T-helper 2 cell (primary cell): Measurements from ENCODE around the gene TRAPPC8.
"Not testable (repeated sequence)": the region's sequence is repeated elsewhere in the genome, so short reads cannot be mapped to it uniquely, and the experiment has no call there.

Experiments used
- DNase-seq, 5 experiments: peaks; one replicate each; pipeline versions ENCODE4 v3.0.0 to v3.0.0-alpha.2; 2012 to 2022
- total RNA-seq, 2 donors: gene quantifications; one replicate each; lab custom pipeline; 2026; lab: John Stamatoyannopoulos, UW

The TRAPPC8 gene, protein sequence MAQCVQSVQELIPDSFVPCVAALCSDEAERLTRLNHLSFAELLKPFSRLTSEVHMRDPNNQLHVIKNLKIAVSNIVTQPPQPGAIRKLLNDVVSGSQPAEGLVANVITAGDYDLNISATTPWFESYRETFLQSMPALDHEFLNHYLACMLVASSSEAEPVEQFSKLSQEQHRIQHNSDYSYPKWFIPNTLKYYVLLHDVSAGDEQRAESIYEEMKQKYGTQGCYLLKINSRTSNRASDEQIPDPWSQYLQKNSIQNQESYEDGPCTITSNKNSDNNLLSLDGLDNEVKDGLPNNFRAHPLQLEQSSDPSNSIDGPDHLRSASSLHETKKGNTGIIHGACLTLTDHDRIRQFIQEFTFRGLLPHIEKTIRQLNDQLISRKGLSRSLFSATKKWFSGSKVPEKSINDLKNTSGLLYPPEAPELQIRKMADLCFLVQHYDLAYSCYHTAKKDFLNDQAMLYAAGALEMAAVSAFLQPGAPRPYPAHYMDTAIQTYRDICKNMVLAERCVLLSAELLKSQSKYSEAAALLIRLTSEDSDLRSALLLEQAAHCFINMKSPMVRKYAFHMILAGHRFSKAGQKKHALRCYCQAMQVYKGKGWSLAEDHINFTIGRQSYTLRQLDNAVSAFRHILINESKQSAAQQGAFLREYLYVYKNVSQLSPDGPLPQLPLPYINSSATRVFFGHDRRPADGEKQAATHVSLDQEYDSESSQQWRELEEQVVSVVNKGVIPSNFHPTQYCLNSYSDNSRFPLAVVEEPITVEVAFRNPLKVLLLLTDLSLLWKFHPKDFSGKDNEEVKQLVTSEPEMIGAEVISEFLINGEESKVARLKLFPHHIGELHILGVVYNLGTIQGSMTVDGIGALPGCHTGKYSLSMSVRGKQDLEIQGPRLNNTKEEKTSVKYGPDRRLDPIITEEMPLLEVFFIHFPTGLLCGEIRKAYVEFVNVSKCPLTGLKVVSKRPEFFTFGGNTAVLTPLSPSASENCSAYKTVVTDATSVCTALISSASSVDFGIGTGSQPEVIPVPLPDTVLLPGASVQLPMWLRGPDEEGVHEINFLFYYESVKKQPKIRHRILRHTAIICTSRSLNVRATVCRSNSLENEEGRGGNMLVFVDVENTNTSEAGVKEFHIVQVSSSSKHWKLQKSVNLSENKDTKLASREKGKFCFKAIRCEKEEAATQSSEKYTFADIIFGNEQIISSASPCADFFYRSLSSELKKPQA (N-terminal part only)
- 73.3 to 121 reads per million in 2 donors for total RNA-seq

GRCh38 chr18:31942999-31943877 lies at the start of gene TRAPPC8:
TSS of gene TRAPPC8 (minus strand) at chr18:31943128. CDS start at chr18:31942764, 364 bp downstream.
- DNase-seq: peak; percentile 76 to 98 (median 89)

- peak in 1 of 5 experiments; percentile 12 for DNase-seq
Observed at GRCh38 chr18:31990823-31991222, 47.9 kb upstream of the TRAPPC8 start.

DNA sequence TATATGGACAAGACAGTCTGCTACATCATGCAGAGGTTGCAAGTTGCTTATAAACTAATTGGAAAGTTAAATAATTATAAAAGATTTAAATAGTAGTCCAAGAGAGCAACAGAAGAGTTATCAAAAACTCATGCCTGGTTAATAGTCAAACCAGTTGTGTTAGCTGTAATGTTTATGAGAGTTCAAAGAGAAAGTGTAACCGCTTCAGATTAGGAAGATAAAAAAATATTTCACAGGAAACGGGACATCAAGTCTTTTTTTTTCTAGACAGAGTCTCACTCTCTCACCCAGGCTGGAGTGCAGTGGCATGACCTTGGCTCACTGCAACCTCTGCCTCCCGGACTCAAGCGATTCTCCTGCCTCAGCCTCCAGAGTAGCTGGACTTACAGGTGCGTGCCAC lies 41.0 kb upstream of the TRAPPC8 start:
- DNase-seq: peak in 2 of 5 experiments; percentile 10 to 82

- DNase-seq: no peak
Observed at GRCh38 chr18:31983020-31983419, 40.1 kb upstream of the TRAPPC8 start.

GRCh38 chr18:31980863-31981262 lies 37.9 kb upstream of the TRAPPC8 start:
- DNase-seq: no peak

GRCh38 chr18:31979714-31980113 lies 36.8 kb upstream of the TRAPPC8 start:
- no peak for DNase-seq

DNA sequence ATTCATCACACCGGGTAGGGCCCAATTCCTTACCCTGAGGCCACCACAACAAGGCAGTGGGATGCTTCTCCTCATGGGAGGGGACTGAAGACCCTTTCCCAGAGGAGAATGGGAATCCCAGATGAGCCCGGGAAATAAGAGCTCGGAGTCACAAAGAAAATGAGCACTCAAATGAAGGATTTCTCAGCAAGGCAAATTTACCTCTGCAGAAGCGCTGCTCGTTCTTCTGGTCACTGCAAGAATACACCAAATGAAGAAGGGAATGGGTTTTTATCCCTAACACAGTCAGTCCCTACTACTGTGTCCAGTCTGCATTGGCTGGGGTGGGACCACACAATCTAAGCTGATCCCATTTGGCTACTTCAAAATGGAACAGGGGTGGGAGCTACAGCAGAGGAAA lies 35.7 kb upstream of the TRAPPC8 start:
- DNase-seq: no peak

DNA sequence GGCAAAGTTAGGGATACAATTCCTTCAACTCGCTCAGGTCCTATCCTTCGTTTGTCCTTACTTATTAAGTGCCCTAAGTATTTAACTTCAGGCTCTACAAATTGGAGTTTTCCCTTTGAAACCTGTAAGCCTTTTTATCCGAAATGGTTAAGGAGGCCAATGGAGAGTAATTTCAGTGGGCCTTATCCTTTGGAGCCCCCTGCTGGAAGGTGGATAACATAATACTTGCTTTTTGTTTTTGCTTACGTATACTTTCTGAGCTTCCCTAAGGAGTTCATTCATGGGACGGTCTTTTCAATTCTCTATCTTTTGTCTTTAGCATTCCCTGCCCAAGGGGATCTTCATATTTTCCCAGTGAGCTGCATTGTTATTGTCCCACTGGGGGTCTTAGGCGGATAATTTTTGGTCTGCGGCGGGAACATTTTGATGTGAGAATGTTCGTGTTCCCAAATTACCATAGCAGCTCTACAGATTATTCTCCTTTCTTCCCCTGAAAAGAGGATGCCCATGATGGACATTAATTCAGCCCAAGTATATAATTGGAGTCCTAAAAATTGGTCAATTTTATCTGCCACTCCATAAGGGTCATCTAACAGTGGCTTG lies 34.4 kb upstream of the TRAPPC8 start:
- peak in 3 of 5 experiments; percentile 7 to 45 (median 10) for DNase-seq

DNA sequence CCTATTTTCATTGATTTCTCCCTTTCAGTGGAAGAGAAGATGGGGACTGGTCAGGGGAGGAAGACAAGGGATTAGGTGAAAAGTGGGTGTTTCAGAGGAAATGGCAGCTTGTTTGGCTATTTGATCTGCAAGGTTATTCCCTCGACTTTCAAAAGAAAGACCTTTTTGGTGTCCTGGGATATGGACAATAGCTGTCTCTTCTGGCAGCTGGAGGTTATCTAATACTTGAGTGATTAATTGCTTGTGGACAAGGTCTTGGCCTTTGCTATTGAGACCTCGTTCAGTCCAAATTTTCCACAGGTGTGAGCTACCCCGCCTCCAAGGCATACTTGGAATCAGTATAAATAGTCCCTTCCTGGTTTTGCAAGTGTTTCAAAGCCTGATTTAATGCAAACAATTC lies 33.3 kb upstream of the TRAPPC8 start:
- no peak for DNase-seq

DNA sequence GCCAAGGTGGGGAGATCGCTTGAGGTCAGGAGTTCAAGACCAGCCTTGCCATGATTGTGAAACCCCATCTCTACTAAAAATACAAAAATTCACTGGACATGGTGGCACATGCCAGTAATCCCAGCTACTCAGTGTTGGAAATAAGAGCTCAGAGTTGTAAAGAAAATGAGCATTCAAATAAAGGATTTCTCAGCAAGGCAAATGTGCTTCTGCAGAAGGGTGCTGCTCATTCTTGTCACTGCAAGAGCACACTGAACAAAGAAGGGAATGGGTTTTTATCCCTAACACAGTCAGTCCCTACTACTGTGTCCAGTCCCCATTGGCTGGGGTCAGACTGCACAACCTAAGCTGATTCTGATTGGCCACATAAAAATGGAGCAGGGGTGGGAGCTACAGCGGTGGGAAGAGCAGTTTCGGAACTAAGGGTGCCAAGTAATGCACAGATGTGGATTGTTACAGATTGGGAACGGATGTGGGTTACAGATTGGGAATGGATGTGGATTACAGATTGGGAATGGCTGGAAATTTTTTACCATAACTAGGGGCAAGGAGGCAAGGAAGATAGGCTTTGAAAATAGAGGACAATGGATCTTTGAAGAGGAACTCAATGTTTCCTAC lies 31.1 kb upstream of the TRAPPC8 start:
- DNase-seq: peak in 1 of 5 experiments; percentile 26

DNA sequence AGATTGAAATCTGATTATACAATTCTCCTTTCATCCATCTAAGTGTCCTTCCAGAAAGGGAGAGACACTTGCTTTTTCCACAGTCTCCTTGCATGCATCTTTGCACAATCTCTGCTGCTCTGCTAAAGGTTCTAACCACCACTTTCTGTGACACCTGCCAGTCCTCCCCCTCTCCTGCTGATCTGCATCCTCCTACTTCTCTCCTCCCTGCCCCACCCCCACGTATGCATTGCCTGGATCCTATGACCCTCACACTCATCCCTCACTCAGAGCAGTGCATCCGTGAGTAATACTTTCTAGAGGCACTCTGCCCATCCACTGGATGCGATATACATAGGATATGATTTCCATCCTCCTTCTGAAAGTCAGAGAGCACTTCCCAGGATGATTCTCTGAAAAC lies 27.7 kb upstream of the TRAPPC8 start:
- no peak for DNase-seq

GRCh38 chr18:31965316-31965970 lies 22.5 kb upstream of the TRAPPC8 start:
- no peak for DNase-seq

DNA sequence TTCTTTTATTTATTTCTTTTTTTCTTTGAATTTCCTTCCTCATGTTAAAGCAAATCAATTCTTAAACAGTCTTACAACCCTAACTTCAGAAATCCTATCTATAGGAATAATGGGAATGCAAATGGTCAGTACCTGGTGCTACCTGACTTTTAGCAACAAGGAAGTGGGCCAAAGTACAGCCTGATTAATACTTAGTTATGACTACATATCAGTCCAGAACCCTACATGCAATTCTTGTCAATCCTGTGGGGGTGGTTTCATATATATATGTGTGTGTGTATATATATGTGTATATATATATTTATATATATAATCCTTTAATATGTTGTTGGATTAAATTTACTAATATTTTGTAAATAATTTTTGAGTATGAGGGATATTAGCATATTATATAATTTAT lies 14.8 kb upstream of the TRAPPC8 start:
- no peak for DNase-seq

- no peak for DNase-seq
Observed at GRCh38 chr18:31954349-31954748, 11.4 kb upstream of the TRAPPC8 start.

DNA sequence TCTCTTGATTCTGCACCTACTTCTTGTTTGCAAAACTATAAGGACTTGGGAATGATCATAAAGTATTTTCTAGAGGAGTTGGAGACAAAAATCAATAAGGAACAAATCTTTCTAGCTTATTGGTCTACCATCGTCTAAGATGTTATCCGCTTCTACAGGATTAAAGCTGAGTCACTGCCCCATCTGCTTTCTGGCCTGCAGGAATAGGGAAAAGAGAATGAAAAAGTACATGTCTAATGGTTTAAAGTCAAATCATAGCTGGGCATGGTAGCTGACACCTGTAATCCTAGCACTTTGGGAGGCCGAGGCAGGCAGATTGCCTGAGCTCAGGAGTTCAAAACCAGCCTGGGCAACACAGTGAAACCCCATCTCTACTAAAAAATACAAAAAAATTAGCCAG lies 10.8 kb upstream of the TRAPPC8 start:
- DNase-seq: not testable (repeated sequence)

DNA sequence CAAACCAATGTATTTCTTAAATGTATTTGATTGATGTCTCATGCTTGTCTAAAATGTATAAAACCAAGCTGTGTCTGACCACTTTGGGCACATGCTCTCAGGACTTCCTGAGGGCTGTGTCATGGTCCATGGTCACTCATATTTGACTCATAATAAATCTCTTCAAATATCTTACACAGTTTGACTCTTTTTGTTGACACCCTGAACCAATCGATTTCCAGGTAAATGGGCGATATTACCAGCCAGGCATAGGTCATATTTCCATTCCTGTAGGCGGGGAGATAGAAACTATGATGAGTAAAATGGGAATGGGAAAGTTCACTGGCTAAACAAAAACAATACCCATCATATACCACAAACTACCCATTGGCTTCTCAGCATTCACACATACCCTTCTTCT lies 9.3 kb upstream of the TRAPPC8 start:
- no peak for DNase-seq

- DNase-seq: no peak
Observed at GRCh38 chr18:31950583-31950982, 7.7 kb upstream of the TRAPPC8 start.

DNA sequence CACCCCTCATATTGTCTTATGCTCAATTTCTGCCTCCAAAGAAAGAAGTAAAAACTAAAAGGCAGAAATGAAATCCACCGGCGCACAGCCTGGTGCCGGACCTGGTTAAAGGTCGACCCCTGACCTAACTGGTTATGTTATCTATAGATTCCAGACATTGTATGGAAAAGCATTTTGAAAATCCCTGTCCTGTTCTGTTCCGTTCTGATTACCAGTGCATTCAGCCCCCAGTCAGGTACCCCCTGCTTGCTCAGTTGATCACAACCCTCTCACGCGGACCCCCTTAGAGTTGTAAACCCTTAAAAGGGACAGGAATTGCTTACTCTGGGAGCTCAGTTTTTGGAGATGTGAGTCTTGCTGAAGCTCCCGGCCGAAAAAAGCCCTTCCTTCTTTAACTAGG lies 5.4 kb upstream of the TRAPPC8 start:
- DNase-seq: not testable (repeated sequence)

DNA sequence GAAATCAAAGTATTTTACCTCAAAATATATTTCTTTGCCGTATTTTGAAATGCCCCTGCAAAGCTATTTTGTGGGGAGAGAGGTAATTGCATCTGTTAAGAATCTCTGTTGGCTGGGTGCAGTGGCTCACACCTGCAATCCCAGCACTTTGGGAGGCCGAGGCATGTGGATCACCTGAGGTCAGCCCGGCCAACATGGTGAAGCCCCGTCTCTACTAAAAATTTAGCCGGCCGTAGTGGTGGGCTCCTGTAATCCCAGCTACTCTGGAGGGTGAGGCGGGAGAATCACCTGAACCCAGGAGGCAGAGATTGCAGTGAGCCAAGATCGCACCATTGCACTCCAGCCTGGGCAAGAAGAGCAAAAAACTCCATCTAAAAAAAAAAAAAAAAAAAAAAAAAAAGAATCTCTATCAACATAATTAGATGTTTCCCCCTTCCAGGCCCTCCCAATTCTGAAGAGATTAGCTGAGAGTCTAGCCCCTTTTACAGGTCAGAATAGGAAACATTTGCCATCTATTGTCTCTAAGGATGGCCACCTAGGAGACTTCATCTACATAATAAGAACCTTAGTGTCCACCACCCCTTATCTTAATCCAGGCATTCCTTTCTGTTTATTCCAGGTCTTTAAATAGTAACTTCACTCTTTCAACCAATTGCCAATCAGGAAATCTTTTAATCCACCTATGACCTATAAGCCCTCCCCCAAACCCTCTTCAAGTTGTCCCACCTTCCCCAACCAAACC lies 3.5 kb upstream of the TRAPPC8 start:
- no peak for DNase-seq
